MG63 (cell line): Measurements from ENCODE around the gene SMG1. TPM values are rescaled to one million over a fixed set of nuclear protein-coding genes. Genes with fewer than 3 reads are reported as not detected.
"Not testable (repeated sequence)": the region's sequence is repeated elsewhere in the genome, so short reads cannot be mapped to it uniquely, and the experiment has no call there.

ENCODE experiments used
- DNase-seq: peaks from one replicate; pipeline ENCODE4 v3.0.0-alpha.2; 2020
- H3K27me3 ChIP-seq: fragments of 250-450 bp; sonication (Bioruptor Pico); 2 replicates; pipeline ENCODE4 v1.5.1; 2020; ENCODE audit warnings: mild to moderate bottlenecking, moderate library complexity
- H3K36me3 ChIP-seq: fragments of 250-450 bp; sonication (Bioruptor Pico); 2 replicates; pipeline ENCODE4 v1.5.1; 2020; ENCODE audit warnings: mild to moderate bottlenecking, moderate library complexity
- H3K4me3 ChIP-seq: fragments of 250-450 bp; sonication (Bioruptor Pico); 2 replicates; pipeline ENCODE4 v1.5.1; 2020; ENCODE audit warnings: mild to moderate bottlenecking, moderate library complexity
- H3K9me3 ChIP-seq: fragments of 250-450 bp; sonication (Bioruptor Pico); 2 replicates; pipeline ENCODE4 v1.5.1; 2020; ENCODE audit warnings: mild to moderate bottlenecking, moderate library complexity
- total RNA-seq: library from RNA; depleted of rRNA; stranded (reverse); fragments of >200 nt; shearing (Covaris generic); gene quantifications from 2 replicates; pipeline ENCODE4 v1.2.3, GENCODE V29; 2014; ENCODE audit warnings: low replicate concordance

The SMG1 gene
- total RNA-seq, 1 experiment from 2014 or later: 15.3 TPM

- no peaks in the 10 kb centered on the region for H3K27me3 ChIP-seq
- peaks cover 88% of the 10 kb centered on the region for H3K36me3 ChIP-seq
- no peak for DNase-seq
- H3K9me3 ChIP-seq: no peaks in the 10 kb centered on the region
- H3K4me3 ChIP-seq: no peak overlapping the region
These were observed 133.3 kb downstream of the SMG1 start for GRCh38 chr16:18792836-18793433.

DNA sequence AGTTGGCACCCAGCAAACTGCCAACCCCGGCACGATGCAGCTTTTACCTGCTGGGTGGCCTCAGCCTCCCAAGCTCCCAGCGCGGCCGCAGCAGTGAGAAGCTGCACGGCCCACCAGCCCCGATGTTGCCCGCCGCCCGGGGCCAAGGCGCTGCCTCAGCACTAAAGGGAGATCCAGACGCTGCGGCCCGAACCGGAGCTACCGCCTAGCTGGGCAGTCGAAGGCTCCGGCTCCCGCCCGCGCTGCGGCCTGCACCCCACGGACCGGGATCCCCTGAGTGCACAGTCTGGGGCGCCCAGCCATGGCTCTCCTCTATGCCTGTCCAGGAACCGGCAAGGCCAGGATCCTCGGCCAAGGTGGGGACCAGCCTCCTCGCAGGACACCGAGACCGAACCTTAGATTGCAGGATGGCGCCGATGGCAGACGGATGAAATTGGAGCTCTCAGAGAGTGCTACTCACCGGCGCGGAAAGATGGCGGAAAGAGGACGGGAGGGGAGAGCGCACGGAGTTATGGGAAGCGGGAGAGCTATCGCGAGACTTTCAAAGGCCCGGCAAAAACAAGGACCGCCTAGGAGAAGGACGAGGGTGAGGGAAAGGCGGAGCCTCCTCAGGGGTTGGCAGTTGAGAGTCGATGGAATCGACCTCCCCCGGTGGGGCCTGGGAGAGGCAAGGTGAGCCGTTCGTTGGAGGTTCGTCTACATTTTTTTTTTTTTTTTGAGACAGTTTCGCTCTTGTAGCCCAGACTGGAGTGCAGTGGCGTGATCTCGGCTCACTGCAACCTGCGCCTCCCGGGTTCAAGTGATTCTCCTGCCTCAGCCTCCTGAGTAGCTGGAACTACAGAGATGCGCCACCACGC lies 136.1 kb downstream of the SMG1 start, which contains the start of gene RPS15A:
TSS of gene RPS15A (minus strand) at position 485 of the 857 bp plus-strand sequence. CDS start 1,221 bp downstream, outside the sequence.
- Histone ChIP-seq H3K36me3 (peaks cover 89% of the 10 kb centered on the region), H3K27me3 (no peaks in the 10 kb centered on the region), H3K4me3 (peak within 1 kb of the TSS; percentile 88), H3K9me3 (no peaks in the 10 kb centered on the region)
- peak; percentile 98 for DNase-seq

DNA sequence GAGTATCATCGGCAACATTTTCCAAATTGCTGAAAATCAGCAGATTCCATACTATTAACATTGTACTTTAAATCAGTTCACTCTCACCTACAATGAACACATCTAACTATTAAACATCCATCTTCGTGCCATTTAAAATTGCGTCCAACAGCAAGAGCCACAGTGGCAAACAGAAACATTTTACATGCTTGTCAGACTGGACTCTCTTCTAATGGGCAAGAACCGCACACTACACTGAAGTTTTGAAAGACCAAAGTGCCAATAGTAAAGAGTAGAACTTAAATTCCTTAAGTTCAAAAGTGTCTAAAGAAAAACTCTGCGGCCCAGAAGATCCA lies 136.7 kb downstream of the SMG1 start:
- H3K4me3 ChIP-seq: peak overlapping the region; percentile 88
- H3K9me3 ChIP-seq: no peaks in the 10 kb centered on the region
- peaks cover 94% of the 10 kb centered on the region for H3K36me3 ChIP-seq
- DNase-seq: no peak
- no peaks in the 10 kb centered on the region for H3K27me3 ChIP-seq

- peak; percentile 44 for DNase-seq
- Histone ChIP-seq H3K9me3 (no peaks in the 10 kb centered on the region), H3K36me3 (peaks cover 94% of the 10 kb centered on the region), H3K27me3 (no peaks in the 10 kb centered on the region), H3K4me3 (peak overlapping the region; percentile 88)
These were observed 137.2 kb downstream of the SMG1 start for GRCh38 chr16:18788828-18789514.

DNA sequence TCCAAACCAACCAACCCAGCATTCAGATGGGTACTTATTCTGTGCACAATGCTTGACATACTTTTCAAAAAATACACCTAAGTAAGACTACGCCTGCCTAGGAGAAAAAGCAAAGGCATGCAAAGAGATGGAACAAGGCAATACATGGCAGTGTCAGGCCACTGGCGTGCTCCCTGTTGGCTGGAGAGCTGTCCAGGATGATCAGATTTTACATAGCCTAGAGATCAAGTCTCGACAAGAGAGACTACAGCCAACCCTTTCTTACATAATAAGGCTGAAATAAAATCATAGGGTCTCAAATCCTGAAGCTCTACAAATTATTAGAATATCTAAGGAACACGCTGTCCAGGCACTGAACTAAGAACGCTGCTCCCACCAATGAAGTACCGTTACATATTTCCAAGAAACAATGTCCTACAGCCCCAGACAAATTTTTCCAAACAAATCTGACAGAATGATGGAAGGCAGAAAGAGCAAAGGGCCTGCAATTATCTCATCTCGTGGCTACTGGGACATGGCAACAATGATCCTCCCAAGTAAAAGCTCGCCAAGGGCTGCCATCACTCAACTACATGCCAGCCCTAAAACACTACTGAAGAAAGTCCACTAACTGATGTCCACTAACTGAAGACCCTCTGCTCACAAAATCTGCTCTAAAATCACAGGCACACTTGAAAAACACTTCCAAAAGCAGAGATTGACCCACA lies 141.1 kb downstream of the SMG1 start:
- Histone ChIP-seq H3K4me3 (peak overlapping the region; percentile 88; the same call in 1 of the 2 replicates), H3K27me3 (no peaks in the 10 kb centered on the region), H3K9me3 (no peaks in the 10 kb centered on the region), H3K36me3 (peaks cover 83% of the 10 kb centered on the region)
- no peak for DNase-seq

- Histone ChIP-seq H3K27me3 (no peaks in the 10 kb centered on the region), H3K4me3 (no peak overlapping the region), H3K36me3 (peaks cover 73% of the 10 kb centered on the region), H3K9me3 (no peaks in the 10 kb centered on the region)
- no peak for DNase-seq
These were observed 142.5 kb downstream of the SMG1 start for GRCh38 chr16:18783430-18784341.

GRCh38 chr16:18782697-18783429 lies 143.3 kb downstream of the SMG1 start:
- Histone ChIP-seq H3K36me3 (peaks cover 65% of the 10 kb centered on the region), H3K9me3 (no peaks in the 10 kb centered on the region), H3K27me3 (no peaks in the 10 kb centered on the region), H3K4me3 (no peak overlapping the region)
- DNase-seq: no peak

DNA sequence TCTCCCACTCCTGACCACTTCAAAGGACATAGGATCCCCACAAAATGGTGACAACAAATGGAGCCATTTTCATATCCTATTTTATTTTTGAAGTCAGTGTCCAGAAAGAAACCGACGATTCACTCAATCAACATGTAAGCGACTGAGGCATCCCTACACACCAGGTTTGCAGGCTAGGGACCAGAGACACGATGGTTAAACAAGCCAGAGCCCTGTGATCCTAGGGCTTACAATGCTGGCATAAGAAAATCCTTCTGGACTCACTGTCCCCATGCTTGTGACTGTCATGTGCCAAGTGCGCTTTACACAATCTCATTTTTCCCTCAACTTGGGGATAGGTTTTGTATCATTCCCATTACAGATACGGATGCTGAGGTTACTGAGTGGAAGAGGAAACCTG lies 145.0 kb downstream of the SMG1 start:
- H3K36me3 ChIP-seq: peaks cover 51% of the 10 kb centered on the region
- not testable (repeated sequence) for H3K4me3 ChIP-seq, H3K27me3 ChIP-seq, H3K9me3 ChIP-seq, DNase-seq

- not testable (repeated sequence) for DNase-seq, H3K27me3 ChIP-seq, H3K9me3 ChIP-seq, H3K4me3 ChIP-seq
- H3K36me3 ChIP-seq: peaks cover 44% of the 10 kb centered on the region
These were observed 145.7 kb downstream of the SMG1 start for GRCh38 chr16:18780460-18781026.

DNA sequence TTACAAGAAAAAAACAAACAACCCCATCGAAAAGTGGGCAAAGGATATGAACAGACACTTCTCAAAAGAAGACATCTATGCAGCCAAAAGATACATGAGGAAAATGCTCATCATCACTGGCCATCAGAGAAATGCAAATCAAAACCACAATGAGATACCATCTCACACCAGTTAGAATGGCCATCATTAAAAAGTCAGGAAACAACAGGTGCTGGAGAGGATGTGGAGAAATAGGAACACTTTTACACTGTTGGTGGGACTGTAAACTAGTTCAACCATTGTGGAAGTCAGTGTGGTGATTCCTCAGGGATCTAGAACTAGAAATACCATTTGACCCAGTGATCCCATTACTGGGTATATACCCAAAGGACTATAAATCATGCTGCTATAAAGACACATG lies 148.5 kb downstream of the SMG1 start:
- not testable (repeated sequence) for H3K4me3 ChIP-seq, DNase-seq, H3K27me3 ChIP-seq, H3K9me3 ChIP-seq
- peaks cover 21% of the 10 kb centered on the region for H3K36me3 ChIP-seq

DNA sequence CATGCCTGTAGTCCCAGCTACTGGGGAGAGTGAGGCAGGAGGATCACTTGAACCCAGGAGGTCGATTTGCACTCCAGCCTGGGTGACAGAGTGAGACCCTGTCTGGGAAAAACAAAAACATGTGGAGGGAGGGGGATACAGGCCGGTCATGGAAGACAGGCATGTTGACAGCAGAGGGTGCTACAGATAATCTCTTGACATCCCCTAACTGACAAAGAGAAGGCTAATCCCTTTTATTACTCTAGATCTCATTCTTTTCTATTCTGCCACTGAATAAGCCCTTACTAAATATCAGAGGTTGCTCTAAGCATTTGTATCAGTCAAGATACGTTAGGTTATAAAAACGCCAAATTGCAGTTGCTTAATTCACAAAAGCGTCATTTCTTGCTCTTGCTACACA lies 149.9 kb downstream of the SMG1 start:
- not testable (repeated sequence) for H3K9me3 ChIP-seq, DNase-seq, H3K4me3 ChIP-seq, H3K27me3 ChIP-seq
- peaks cover 16% of the 10 kb centered on the region for H3K36me3 ChIP-seq

- H3K9me3 ChIP-seq, H3K4me3 ChIP-seq, H3K27me3 ChIP-seq, DNase-seq: not testable (repeated sequence)
- peaks cover 11% of the 10 kb centered on the region for H3K36me3 ChIP-seq
These were observed 151.6 kb downstream of the SMG1 start for GRCh38 chr16:18774651-18775050.

DNA sequence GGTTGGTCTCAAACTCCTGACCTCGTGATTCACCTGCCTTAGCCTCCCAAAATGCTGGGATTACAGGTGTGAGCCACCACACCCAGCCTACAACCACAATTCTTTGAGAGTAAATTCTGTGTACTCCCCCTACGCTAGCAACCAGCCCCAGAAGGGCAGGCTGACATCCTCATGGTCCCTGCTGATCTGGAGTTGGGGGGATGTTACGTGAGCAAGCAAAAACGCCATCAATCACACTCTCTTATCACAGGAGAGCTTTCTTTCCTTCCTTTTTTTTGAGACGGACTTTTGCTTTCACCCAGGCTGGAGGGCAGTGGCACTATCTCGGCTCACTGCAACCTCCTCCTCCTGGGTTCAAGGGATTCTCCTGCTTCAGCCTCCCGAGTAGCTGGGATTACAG lies 154.0 kb downstream of the SMG1 start:
- DNase-seq, H3K27me3 ChIP-seq, H3K4me3 ChIP-seq, H3K36me3 ChIP-seq, H3K9me3 ChIP-seq: not testable (repeated sequence)

DNA sequence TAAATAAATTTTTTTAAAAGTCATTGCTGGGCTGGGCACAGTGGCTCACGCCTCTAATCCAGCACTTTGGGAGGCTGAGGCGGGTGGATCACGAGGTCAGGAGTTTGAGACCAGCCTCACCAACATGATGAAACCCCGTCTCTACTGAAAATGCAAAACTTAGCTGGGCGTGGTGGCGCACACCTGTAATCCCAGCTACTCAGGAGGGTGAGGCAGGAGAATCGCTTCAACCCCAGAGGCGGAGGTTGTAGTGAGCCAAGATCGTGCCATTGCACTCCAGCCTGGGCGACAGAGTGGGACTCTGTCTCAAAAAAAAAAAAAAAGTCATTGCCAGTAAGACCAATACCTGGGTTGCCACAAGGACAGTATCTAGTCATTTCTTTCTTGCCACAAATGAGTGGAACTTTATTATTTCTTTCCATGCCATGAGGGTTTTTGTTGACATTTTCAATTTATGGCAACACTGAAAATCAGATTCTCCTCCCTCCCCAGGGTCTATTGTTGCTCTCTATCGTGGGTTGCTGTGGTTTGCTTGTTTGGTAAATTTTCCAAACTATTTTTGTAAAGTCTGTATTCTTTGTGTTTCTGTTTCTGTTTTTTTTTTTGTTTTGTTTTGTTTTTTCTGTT lies 155.8 kb downstream of the SMG1 start:
- H3K27me3 ChIP-seq, H3K9me3 ChIP-seq, DNase-seq, H3K4me3 ChIP-seq, H3K36me3 ChIP-seq: not testable (repeated sequence)

- H3K36me3 ChIP-seq, H3K9me3 ChIP-seq, DNase-seq, H3K27me3 ChIP-seq, H3K4me3 ChIP-seq: not testable (repeated sequence)
These were observed 159.0 kb downstream of the SMG1 start for GRCh38 chr16:18767217-18767616.
